ENCODE data around the gene AKAP6. TPM values are rescaled to one million over a fixed set of nuclear protein-coding genes. Genes with fewer than 3 reads are reported as not detected.

The AKAP6 gene
- total RNA-seq, 1 donor from 2014 or later = 1.3 TPM

DNA sequence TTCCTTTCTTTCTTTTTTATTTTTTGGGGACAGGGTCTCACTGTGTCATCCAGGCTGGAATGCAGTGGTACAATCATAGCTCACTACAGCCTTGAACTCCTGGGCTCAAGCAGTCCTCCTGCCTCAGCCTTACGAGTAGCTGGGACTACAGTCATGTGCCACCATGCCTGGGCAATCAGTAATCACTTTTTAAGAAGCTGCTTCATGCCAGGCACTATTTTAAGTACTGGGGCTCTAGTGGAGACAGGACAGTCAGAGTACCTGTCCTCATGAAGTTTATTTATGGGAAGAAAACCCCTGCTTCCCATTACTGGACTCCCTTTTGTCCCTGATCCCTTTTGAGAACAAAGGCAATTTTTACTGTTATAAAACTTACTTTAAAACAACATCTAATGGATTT lies 485.6 kb downstream of the AKAP6 start:
- no peak for DNase-seq (ENCODE audit: low read depth)
- H3K27me3 ChIP-seq (ENCODE audit: control insufficient read depth, insufficient read depth, low read length) = no peaks in the 10 kb centered on the region
- no peak for TF ChIP-seq CTCF (IDR thresholded peaks at IDR 0.05; ENCODE audit: insufficient read depth, low read length, poor library complexity, severe bottlenecking)
- no peaks in the 10 kb centered on the region for H3K36me3 ChIP-seq (ENCODE audit: control insufficient read depth, insufficient read depth, low read length)
- H3K4me3 ChIP-seq (ENCODE audit: low read depth, low read length) = no peak overlapping the region

- no peaks in the 10 kb centered on the region for H3K27me3 ChIP-seq (ENCODE audit: control insufficient read depth, insufficient read depth, low read length)
- no peaks in the 10 kb centered on the region for H3K36me3 ChIP-seq (ENCODE audit: control insufficient read depth, insufficient read depth, low read length)
- H3K4me3 ChIP-seq (ENCODE audit: low read depth, low read length) = no peak overlapping the region
- TF ChIP-seq CTCF (IDR thresholded peaks at IDR 0.05; ENCODE audit: insufficient read depth, low read length, poor library complexity, severe bottlenecking) = no peak
- no peak for DNase-seq (ENCODE audit: low read depth)
Observed at GRCh38 chr14:32816588-32816987, 487.5 kb downstream of the AKAP6 start.

GRCh38 chr14:32817780-32818179 lies 488.7 kb downstream of the AKAP6 start:
- Histone ChIP-seq H3K4me3 (ENCODE audit: low read depth, low read length) (no peak overlapping the region), H3K27me3 (ENCODE audit: control insufficient read depth, insufficient read depth, low read length) (no peaks in the 10 kb centered on the region), H3K36me3 (ENCODE audit: control insufficient read depth, insufficient read depth, low read length) (no peaks in the 10 kb centered on the region)
- no peak for TF ChIP-seq CTCF (IDR thresholded peaks at IDR 0.05; ENCODE audit: insufficient read depth, low read length, poor library complexity, severe bottlenecking)
- DNase-seq (ENCODE audit: low read depth) = no peak

- Histone ChIP-seq H3K27me3 (ENCODE audit: control insufficient read depth, insufficient read depth, low read length) (no peaks in the 10 kb centered on the region), H3K4me3 (ENCODE audit: low read depth, low read length) (no peak overlapping the region), H3K36me3 (ENCODE audit: control insufficient read depth, insufficient read depth, low read length) (no peaks in the 10 kb centered on the region)
- no peak for DNase-seq (ENCODE audit: low read depth)
- TF ChIP-seq CTCF (IDR thresholded peaks at IDR 0.05; ENCODE audit: insufficient read depth, low read length, poor library complexity, severe bottlenecking) = no peak
Observed at GRCh38 chr14:32818581-32818980, 489.5 kb downstream of the AKAP6 start.

GRCh38 chr14:32820181-32820580 lies 491.1 kb downstream of the AKAP6 start:
- Histone ChIP-seq H3K4me3 (ENCODE audit: low read depth, low read length) (no peak overlapping the region), H3K27me3 (ENCODE audit: control insufficient read depth, insufficient read depth, low read length) (no peaks in the 10 kb centered on the region), H3K36me3 (ENCODE audit: control insufficient read depth, insufficient read depth, low read length) (no peaks in the 10 kb centered on the region)
- no peak for DNase-seq (ENCODE audit: low read depth)
- no peak for TF ChIP-seq CTCF (IDR thresholded peaks at IDR 0.05; ENCODE audit: insufficient read depth, low read length, poor library complexity, severe bottlenecking)

GRCh38 chr14:32820682-32821081 lies 491.6 kb downstream of the AKAP6 start:
- no peaks in the 10 kb centered on the region for H3K36me3 ChIP-seq (ENCODE audit: control insufficient read depth, insufficient read depth, low read length)
- no peak for DNase-seq (ENCODE audit: low read depth)
- no peak overlapping the region for H3K4me3 ChIP-seq (ENCODE audit: low read depth, low read length)
- no peak for TF ChIP-seq CTCF (IDR thresholded peaks at IDR 0.05; ENCODE audit: insufficient read depth, low read length, poor library complexity, severe bottlenecking)
- no peaks in the 10 kb centered on the region for H3K27me3 ChIP-seq (ENCODE audit: control insufficient read depth, insufficient read depth, low read length)

Data from kidney epithelial cell (primary cell).